Hepatocyte (in vitro differentiated cells): ENCODE measurements around the gene SLC22A13. TPM values are rescaled to one million over a fixed set of nuclear protein-coding genes. Genes with fewer than 3 reads are reported as not detected.
"Not testable (repeated sequence)": the region's sequence is repeated elsewhere in the genome, so short reads cannot be mapped to it uniquely, and the experiment has no call there.

Experiments
- DNase-seq: peaks from one replicate; pipeline ENCODE4 v3.0.0-alpha.2; 2016; ENCODE audit warnings: low spot score
- H2AFZ ChIP-seq: fragments of 200-600 bp; sonication (generic); 2 replicates; pipeline ENCODE4 v1.6.0; 2016; ENCODE audit warnings: antibody characterized with exemption, mild to moderate bottlenecking
- H3K27ac ChIP-seq: fragments of 200-600 bp; sonication (generic); 2 replicates; pipeline ENCODE4 v1.5.1; 2016; ENCODE audit warnings: mild to moderate bottlenecking
- H3K27me3 ChIP-seq: fragments of 200-600 bp; sonication (generic); 2 replicates; pipeline ENCODE4 v1.6.1; 2016
- H3K36me3 ChIP-seq: fragments of 200-600 bp; sonication (generic); replicated peaks from 2 replicates; pipeline ENCODE4 v1.5.1; 2016; ENCODE audit warnings: low read depth; ENCODE audit not compliant: insufficient read depth
- H3K4me1 ChIP-seq: fragments of 200-600 bp; sonication (generic); 2 replicates; pipeline ENCODE4 v1.5.1; 2016; ENCODE audit warnings: mild to moderate bottlenecking, moderate library complexity; ENCODE audit not compliant: insufficient read depth
- H3K4me2 ChIP-seq: fragments of 200-600 bp; sonication (generic); 2 replicates; pipeline ENCODE4 v1.6.0; 2016
- H3K4me3 ChIP-seq: fragments of 200-600 bp; sonication (generic); 2 replicates; pipeline ENCODE4 v1.5.1; 2016; ENCODE audit warnings: mild to moderate bottlenecking
- H3K79me2 ChIP-seq: fragments of 200-600 bp; sonication (generic); 2 replicates; pipeline ENCODE4 v1.6.0; 2017; ENCODE audit warnings: mild to moderate bottlenecking
- H3K9me2 ChIP-seq: fragments of 200-600 bp; sonication (generic); replicated peaks from 2 replicates; pipeline ENCODE4 v1.6.0; 2017; ENCODE audit warnings: mild to moderate bottlenecking; ENCODE audit not compliant: insufficient read depth
- H3K9me3 ChIP-seq: fragments of 200-600 bp; sonication (generic); 2 replicates; pipeline ENCODE4 v1.5.1; 2016; ENCODE audit warnings: low read depth, mild to moderate bottlenecking
- H4K20me1 ChIP-seq: fragments of 200-600 bp; sonication (generic); 2 replicates; pipeline ENCODE4 v1.6.0; 2016; ENCODE audit warnings: mild to moderate bottlenecking; ENCODE audit not compliant: insufficient read depth, poor library complexity, severe bottlenecking
- CTCF ChIP-seq: fragments of 200-600 bp; sonication (generic); IDR thresholded peaks from 2 replicates; pipeline ENCODE4 v1.5.1; 2016; ENCODE audit warnings: antibody characterized with exemption, mild to moderate bottlenecking; ENCODE audit not compliant: poor library complexity
- EZH2 ChIP-seq: fragments of 200-600 bp; sonication (generic); IDR thresholded peaks from 2 replicates; pipeline ENCODE4 v1.6.1; 2016; ENCODE audit warnings: antibody characterized with exemption, mild to moderate bottlenecking, borderline replicate concordance
- EZH2phosphoT487 ChIP-seq: fragments of 200-600 bp; sonication (generic); IDR thresholded peaks from one replicate; pipeline ENCODE4 v1.6.1; 2018; ENCODE audit warnings: antibody characterized with exemption, mild to moderate bottlenecking, low read depth, moderate library complexity; ENCODE audit not compliant: unreplicated experiment, severe bottlenecking
- WGBS: methylation state at CpG from one replicate; pipeline ENCODE4 v1.1.6; 2016; ENCODE audit warnings: low lambda C conversion rate; ENCODE audit errors: missing lambda C conversion rate; 5-methylcytosine and 5-hydroxymethylcytosine counted together
- polyA plus RNA-seq: library from polyadenylated mRNA; unstranded; fragments of >200 nt; fragmentation: Nextera tagmentation; extraction: Ambion mirVana; gene quantifications from 2 replicates; pipeline ENCODE4 v1.2.1, GENCODE V29; 2016
- total RNA-seq: library from RNA; depleted of rRNA; stranded (reverse); fragments of >200 nt; gene quantifications from 2 replicates; pipeline ENCODE4 v1.2.3, GENCODE V29; 2014

The SLC22A13 gene
- total and polyA plus RNA-seq, 2 experiments from 2014 or later, result 0.77 TPM; not detected in 1

- Histone ChIP-seq H3K27ac (no peak overlapping the region), H3K9me2 (no peaks in the 10 kb centered on the region), H4K20me1 (no peaks in the 10 kb centered on the region), H2AFZ (no peak overlapping the region), H3K9me3 (no peaks in the 10 kb centered on the region), H3K36me3 (no peaks in the 10 kb centered on the region), H3K4me1 (no peaks in the 10 kb centered on the region), H3K4me3 (no peak overlapping the region), H3K4me2 (no peak overlapping the region), H3K27me3 (no peaks in the 10 kb centered on the region), H3K79me2 (no peaks in the 10 kb centered on the region)
- no peak for DNase-seq
- TF ChIP-seq CTCF, result no peak
- no peak for TF ChIP-seq EZH2
- TF ChIP-seq EZH2phosphoT487, result no peak
- 91% methylated on average over 8 of the region's 8 CpGs for WGBS
Measured at GRCh38 chr3:38318766-38319671, 53.4 kb downstream of the SLC22A13 start.

DNA sequence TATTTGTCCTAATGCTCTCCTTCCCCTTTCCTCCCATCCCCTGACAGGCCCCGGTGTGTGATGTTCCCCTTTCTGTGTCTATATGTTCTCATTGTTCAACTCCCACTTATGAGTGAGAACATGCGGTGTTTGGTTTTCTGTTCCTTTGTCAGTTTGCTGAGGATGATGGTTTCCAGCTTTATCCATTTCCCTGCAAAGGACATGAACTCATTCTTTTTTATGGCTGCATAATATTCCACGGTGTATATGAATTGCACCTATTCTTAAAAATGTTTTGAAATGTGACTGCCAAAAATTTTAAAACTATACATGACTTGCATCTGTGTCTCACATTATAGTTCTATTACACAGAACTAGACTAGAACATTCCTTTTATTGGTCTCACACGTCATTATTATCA is 55.0 kb downstream of the SLC22A13 start:
- not testable (repeated sequence) for H3K79me2 ChIP-seq, DNase-seq, H3K36me3 ChIP-seq, H3K9me3 ChIP-seq, H2AFZ ChIP-seq, H3K9me2 ChIP-seq, H3K27ac ChIP-seq, H4K20me1 ChIP-seq, H3K4me2 ChIP-seq, H3K4me3 ChIP-seq, H3K27me3 ChIP-seq, H3K4me1 ChIP-seq
- WGBS, result 96% methylated on average over 4 of the region's 4 CpGs

DNA sequence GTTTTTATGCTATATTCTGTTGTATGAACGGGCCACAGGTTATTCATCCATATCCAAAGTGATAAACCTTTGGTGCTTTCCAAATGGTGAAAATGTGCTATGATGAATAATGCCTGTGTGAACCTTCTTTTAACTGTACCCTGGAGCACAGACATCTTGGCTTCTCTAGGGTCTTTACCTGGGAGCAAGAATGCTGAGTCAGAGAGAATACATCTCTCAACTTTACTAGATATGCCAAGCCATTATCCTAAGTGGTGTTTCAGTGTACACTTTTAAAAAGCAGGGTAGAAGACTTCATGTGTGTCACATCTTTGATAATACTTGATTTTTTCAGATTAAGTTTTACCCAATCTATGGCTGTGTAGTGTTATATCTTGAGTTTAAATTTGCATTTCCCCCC is 57.4 kb downstream of the SLC22A13 start:
- no peaks in the 10 kb centered on the region for H3K27me3 ChIP-seq
- H3K9me2 ChIP-seq, result no peaks in the 10 kb centered on the region
- H3K27ac ChIP-seq, result no peak overlapping the region
- no peaks in the 10 kb centered on the region for H3K79me2 ChIP-seq
- DNase-seq, result no peak
- no peaks in the 10 kb centered on the region for H3K4me1 ChIP-seq
- WGBS, result 88% methylated on average over 1 of the region's 1 CpG
- TF ChIP-seq EZH2 (no peak), EZH2phosphoT487 (no peak), CTCF (no peak)
- no peak overlapping the region for H3K4me2 ChIP-seq
- no peak overlapping the region for H2AFZ ChIP-seq
- no peaks in the 10 kb centered on the region for H3K36me3 ChIP-seq
- H3K9me3 ChIP-seq, result no peaks in the 10 kb centered on the region
- H4K20me1 ChIP-seq, result no peaks in the 10 kb centered on the region
- no peak overlapping the region for H3K4me3 ChIP-seq

DNA sequence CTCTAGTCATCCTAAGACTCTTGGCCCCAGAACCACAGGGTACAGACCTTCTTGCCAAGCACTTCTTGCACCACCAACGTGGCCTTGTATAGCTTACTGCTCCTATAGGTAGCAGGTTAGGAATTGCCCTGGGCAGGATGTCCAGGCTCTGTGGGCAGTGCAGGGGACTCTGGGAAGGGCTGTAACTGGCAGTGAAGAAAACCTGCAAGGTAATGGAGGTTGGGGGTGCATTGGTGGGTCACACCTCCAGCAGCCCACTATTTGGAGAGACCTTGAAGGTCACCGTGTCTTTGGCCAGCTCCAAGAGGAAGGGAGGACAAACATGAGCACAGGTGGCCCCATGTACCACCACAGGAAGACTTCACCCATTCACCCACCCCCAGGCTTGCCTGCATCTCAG is 59.6 kb downstream of the SLC22A13 start:
- Histone ChIP-seq H3K9me2 (no peaks in the 10 kb centered on the region), H3K9me3 (no peaks in the 10 kb centered on the region), H4K20me1 (no peaks in the 10 kb centered on the region), H3K4me1 (no peaks in the 10 kb centered on the region), H3K4me3 (no peak overlapping the region), H3K79me2 (no peaks in the 10 kb centered on the region), H3K27ac (no peak overlapping the region), H2AFZ (no peak overlapping the region), H3K36me3 (no peaks in the 10 kb centered on the region), H3K4me2 (no peak overlapping the region), H3K27me3 (no peaks in the 10 kb centered on the region)
- TF ChIP-seq EZH2 (no peak), CTCF (no peak), EZH2phosphoT487 (no peak)
- no peak for DNase-seq
- WGBS, result 73% methylated on average over 2 of the region's 2 CpGs
